ENCODE data around the gene TNFAIP8L3.

- no peak for TF ChIP-seq CTCF (IDR thresholded peaks at IDR 0.05)
- TF ChIP-seq POLR2A (IDR thresholded peaks at IDR 0.05) = no peak
- no peak for TF ChIP-seq POLR2AphosphoS5 (IDR thresholded peaks at IDR 0.05)
- TF ChIP-seq EP300 (IDR thresholded peaks at IDR 0.05) = no peak
Measured at GRCh38 chr15:51131596-51132290, 37.0 kb upstream of the TNFAIP8L3 start.
